Heart left ventricle (tissue), 16 donors: ENCODE data around the gene SHROOM3. TPM values are rescaled to one million over a fixed set of nuclear protein-coding genes. Genes with fewer than 3 reads are reported as not detected.

Experiments
- ATAC-seq, 4 donors: fragments of 200-7000 bp; cut with Tn5 transposase; one replicate each; pipeline ENCODE4 v1.9.1; 2020 to 2022; ENCODE audit warnings: moderate library complexity in 4 of 4, mild to moderate bottlenecking in 3 of 4, moderate number of reproducible peaks in 1 of 4
- DNase-seq, 5 donors: peaks; one replicate each; pipeline ENCODE4 v3.0.0-alpha.2; 2020
- H3K27ac ChIP-seq, 12 donors: fragments of 200-600 bp; sonication (generic) in 4 of 12; one replicate each; pipeline versions ENCODE4 v1.5.0 to v1.8.0; 2016 to 2022; ENCODE audit warnings: mild to moderate bottlenecking in 2 of 12
- H3K27me3 ChIP-seq, 9 donors: fragments of 200-600 bp; sonication (generic) in 2 of 9; one replicate each; pipeline versions ENCODE4 v1.5.1 to v1.8.0; 2016 to 2022; ENCODE audit warnings: mild to moderate bottlenecking in 3 of 9
- H3K36me3 ChIP-seq, 9 donors: fragments of 200-600 bp; sonication (generic) in 2 of 9; one replicate each; pipeline versions ENCODE4 v1.5.0 to v1.8.0; 2018 to 2022; ENCODE audit warnings: mild to moderate bottlenecking in 2 of 9
- H3K4me1 ChIP-seq, 12 donors: fragments of 200-600 bp; sonication (generic) in 4 of 12; one replicate each; pipeline versions ENCODE4 v1.5.0 to v1.8.0; 2016 to 2022; ENCODE audit warnings: mild to moderate bottlenecking in 3 of 12
- H3K4me3 ChIP-seq, 12 donors: fragments of 200-600 bp; sonication (generic) in 4 of 12; one replicate each; pipeline versions ENCODE4 v1.5.0 to v1.8.0; 2017 to 2022; ENCODE audit warnings: mild to moderate bottlenecking in 9 of 12, moderate library complexity in 4 of 12
- H3K9me3 ChIP-seq, 12 donors: fragments of 200-600 bp; sonication (generic) in 4 of 12; one replicate each; pipeline versions ENCODE4 v1.5.0 to v1.8.0; 2016 to 2022; ENCODE audit warnings: mild to moderate bottlenecking in 1 of 12
- CTCF ChIP-seq, 12 donors: fragments of 200-600 bp; sonication (generic) in 4 of 12; IDR thresholded peaks; one replicate each; pipeline versions ENCODE4 v1.5.0 to v1.8.0; 2018 to 2022; ENCODE audit warnings: antibody characterized with exemption in 12 of 12, mild to moderate bottlenecking in 5 of 12
- POLR2A ChIP-seq, 2 donors: fragments of 450-650 bp; IDR thresholded peaks; one replicate each; pipeline ENCODE4 v1.6.1; 2017; ENCODE audit warnings: antibody characterized with exemption in 2 of 2, mild to moderate bottlenecking in 2 of 2, moderate library complexity in 2 of 2
- WGBS, 4 donors: extraction: QIAGEN DNeasy Blood & Tissue Kit in 2 of 4; methylation state at CpG; one replicate each; pipeline versions ENCODE4 v1.1.5 to v1.1.7; 2013 to 2018; 5-methylcytosine and 5-hydroxymethylcytosine counted together
- intact Hi-C, 10 donors: fragments of 100-400 bp; cut with DNase I; formaldehyde crosslinking; loops; one replicate each; pipeline versions ENCODE4 v1.11.1 to v1.14.2; 2022
- polyA plus RNA-seq, 2 donors: library from polyadenylated mRNA; stranded (reverse); fragments of 200-250 nt; gene quantifications; one replicate each; pipeline ENCODE4 v1.2.3, GENCODE V29; 2013
- total RNA-seq, 9 donors: library from RNA; depleted of rRNA in 2 of 9; stranded (reverse); fragments of >200 nt in 2 of 9; fragmentation: NEBNext Ultra II Directional in 3 of 9; extraction: Animal tissue kit (Norgen Biotek cat#: 25700) in 3 of 9; gene quantifications; one replicate each; pipeline versions ENCODE4 v1.1.0 to v1.2.4, GENCODE V29; 2016 to 2023
- donor health status: ischemic (EF 13 %, LVEDD 7.1; RV severe dilation, severe dysfunction).
- donor health status: healthy with polysubstance abuse.
- donor health status: DM: no; HTN: yes; CAD: no.
- donor health status: DM: no; HTN: no; CAD: no.
- donor health status: ischemic (EF 25% LVEDD 6.9; RV normal size, moderate dysfunction).
- donor health status: ischemic (EF 25% LVEDD 5.7; RV mildly dilated, moderate dysfunction).
- donor health status: healthy.
- donor health status: DM: yes; HTN: yes; CAD: no.
- donor health status: ischemic (EF 35%, LVEDD 5.7; RV mildly dilated, moderate dysfunction).
- donor health status: nonischemic (EF 11% LVEDD 7.7; RV severe dilation, severe dysfunction).
- donor health status: DM: yes; HTN: yes; CAD: no.
- donor health status: PGD.
- donor health status: ischemic (EF 29% LVEDD 5.4; RV normal size, mild dysfunction).
- donor health status: nonischemic (EF 23%, LVEDD 6.1; RV moderate dilation, normal function).

The SHROOM3 gene
- total and polyA plus RNA-seq, 11 donors: 4.6 to 38.5 (median 20.3) TPM

DNA sequence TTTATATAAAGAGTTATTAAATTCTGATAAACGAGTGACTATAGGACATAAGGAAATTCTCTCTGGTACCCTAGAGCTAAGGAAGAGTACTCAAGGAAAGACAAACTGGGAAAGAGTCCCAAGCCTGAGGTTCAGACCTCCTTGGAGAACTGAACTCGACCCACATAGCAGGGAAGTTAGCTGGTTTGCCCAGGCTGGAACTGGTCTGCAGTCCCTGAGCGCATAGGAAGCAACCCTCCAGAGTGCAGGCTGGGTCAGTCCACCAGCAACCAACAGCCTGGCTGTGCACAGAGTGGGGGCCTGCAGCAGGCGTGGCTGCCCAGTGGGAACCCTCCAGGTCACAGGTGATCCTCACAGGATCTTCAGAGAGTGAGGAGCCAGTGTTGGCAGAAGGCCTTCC is 348.8 kb downstream of the SHROOM3 start:
- no peak for DNase-seq
- H3K27ac ChIP-seq: no peak overlapping the region
- 84 to 89% (median 85%) methylated on average over 3 to 4 of the region's 4 CpGs for WGBS, 4 donors
- intact Hi-C loops: no loop called here
- no peaks in the 10 kb centered on the region for H3K27me3 ChIP-seq
- peaks cover 0 to 11% (median 0%) of the 10 kb centered on the region in 12 donors for H3K4me1 ChIP-seq
- peaks cover 0 to 30% (median 5%) of the 10 kb centered on the region in 9 donors for H3K36me3 ChIP-seq
- TF ChIP-seq CTCF (IDR thresholded peaks at IDR 0.05) (no peak), POLR2A (IDR thresholded peaks at IDR 0.05) (no peak)
- H3K4me3 ChIP-seq: no peak overlapping the region
- no peaks in the 10 kb centered on the region for H3K9me3 ChIP-seq
- ATAC-seq: peak in 1 of 4 donors; percentile 50

- peaks cover 0 to 2% (median 0%) of the 10 kb centered on the region in 12 donors for H3K9me3 ChIP-seq
- H3K36me3 ChIP-seq: peaks cover 0 to 26% (median under 1%) of the 10 kb centered on the region in 9 donors
- H3K4me1 ChIP-seq: peaks cover 0 to 11% (median 0%) of the 10 kb centered on the region in 12 donors
- intact Hi-C loops: no loop called here
- no peak overlapping the region for H3K27ac ChIP-seq
- H3K27me3 ChIP-seq: no peaks in the 10 kb centered on the region
- ATAC-seq (peak in 1 of 4 donors; percentile 36), DNase-seq (no peak)
- no peak for TF ChIP-seq POLR2A (IDR thresholded peaks at IDR 0.05)
- TF ChIP-seq CTCF (IDR thresholded peaks at IDR 0.05): peak in 1 of 12 donors; percentile 6
- no peak overlapping the region for H3K4me3 ChIP-seq
- 84 to 91% (median 89%) methylated on average over 2 of the region's 2 CpGs for WGBS, 4 donors
These were observed 349.2 kb downstream of the SHROOM3 start for GRCh38 chr4:76784237-76784636.

DNA sequence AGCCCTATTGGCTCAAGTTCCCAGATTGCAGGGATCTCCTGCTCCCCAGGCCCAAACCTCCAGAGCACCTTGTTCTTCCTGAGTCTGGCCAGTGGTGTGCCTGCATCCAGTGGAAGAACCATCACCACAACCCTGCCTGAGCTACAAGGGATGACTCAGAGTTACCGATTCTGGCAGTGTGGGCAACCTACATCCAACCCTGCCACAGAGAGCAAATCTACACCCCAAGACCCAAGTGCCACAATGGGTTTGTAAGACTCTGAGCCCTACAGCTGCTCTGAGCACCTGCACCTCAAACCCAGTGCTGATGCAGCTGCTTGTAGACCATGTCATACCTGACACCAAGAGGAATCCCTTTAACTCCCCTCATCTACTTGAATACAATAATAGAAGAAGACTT is 352.9 kb downstream of the SHROOM3 start:
- Histone ChIP-seq H3K27ac (no peak overlapping the region), H3K27me3 (no peaks in the 10 kb centered on the region), H3K4me3 (no peak overlapping the region), H3K9me3 (peaks cover 0 to 4% (median 0%) of the 10 kb centered on the region in 12 donors), H3K36me3 (no peaks in the 10 kb centered on the region), H3K4me1 (peaks cover 0 to 6% (median 0%) of the 10 kb centered on the region in 12 donors)
- 96 to 100% (median 97%) methylated on average over 1 of the region's 1 CpG; no CpG with 5 or more reads in 1 of the 4 donors for WGBS, 4 donors
- no peak for ATAC-seq
- DNase-seq: no peak
- intact Hi-C loops: no loop called here
- no peak for TF ChIP-seq CTCF (IDR thresholded peaks at IDR 0.05)
- no peak for TF ChIP-seq POLR2A (IDR thresholded peaks at IDR 0.05)

DNA sequence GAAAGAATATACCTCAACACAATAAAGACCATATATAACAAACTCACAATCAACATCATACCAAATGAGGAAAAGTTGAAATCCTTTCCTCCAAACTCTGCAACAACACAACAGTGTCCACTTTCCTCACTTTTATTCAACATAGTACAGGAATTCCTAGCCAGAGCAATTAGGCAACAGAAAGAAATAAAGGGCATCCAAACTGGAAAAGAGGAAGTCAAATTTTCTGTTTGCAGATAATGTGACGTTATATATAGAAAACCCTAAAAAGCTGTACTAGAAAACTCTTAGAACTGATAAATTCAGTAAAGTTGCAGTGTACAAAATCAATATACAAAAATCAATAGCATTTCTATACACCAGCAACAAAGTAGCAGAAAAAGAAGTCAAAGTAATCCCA is 355.3 kb downstream of the SHROOM3 start:
- Histone ChIP-seq H3K4me3 (no peak overlapping the region), H3K27ac (no peak overlapping the region), H3K27me3 (no peaks in the 10 kb centered on the region), H3K9me3 (peaks cover 0 to 4% (median 0%) of the 10 kb centered on the region in 12 donors), H3K36me3 (no peaks in the 10 kb centered on the region), H3K4me1 (no peaks in the 10 kb centered on the region)
- intact Hi-C loops: no loop called here
- ATAC-seq (no peak), DNase-seq (no peak)
- WGBS, 4 donors: 68 to 81% (median 77%) methylated on average over 1 of the region's 1 CpG
- TF ChIP-seq CTCF (IDR thresholded peaks at IDR 0.05) (no peak), POLR2A (IDR thresholded peaks at IDR 0.05) (no peak)
